Nephron progenitor cell (in vitro differentiated cells): ENCODE measurements around the gene SVOPL.
A peak's percentile ranks its signal among the peaks of the same experiment; 100 is the strongest.
"Not testable (repeated sequence)": the region's sequence is repeated elsewhere in the genome, so short reads cannot be mapped to it uniquely, and the experiment has no call there.

Experiments used
- DNase-seq: peaks from one replicate; pipeline ENCODE4 v3.0.0; 2021
- H3K27ac Mint-ChIP-seq: 2 replicates; pipeline ENCODE4 v1.8.0; 2021; ENCODE audit warnings: mild to moderate bottlenecking, moderate library complexity, mixed read lengths
- H3K27me3 Mint-ChIP-seq: 2 replicates; pipeline ENCODE4 v1.8.0; 2021; ENCODE audit warnings: mild to moderate bottlenecking, low read depth, mixed read lengths; ENCODE audit not compliant: poor library complexity
- H3K36me3 Mint-ChIP-seq: 2 replicates; pipeline ENCODE4 v1.8.0; 2021; ENCODE audit warnings: low read depth, mixed read lengths
- H3K4me1 Mint-ChIP-seq: 2 replicates; pipeline ENCODE4 v1.8.0; 2021; ENCODE audit warnings: mixed read lengths
- H3K4me3 Mint-ChIP-seq: 2 replicates; pipeline ENCODE4 v1.8.0; 2021; ENCODE audit warnings: mild to moderate bottlenecking, moderate library complexity, mixed read lengths
- H3K9me3 Mint-ChIP-seq: 2 replicates; pipeline ENCODE4 v1.8.0; 2021; ENCODE audit warnings: mild to moderate bottlenecking, moderate library complexity, mixed read lengths
- CTCF ChIP-seq: fragments of 200-600 bp; sonication (generic); IDR thresholded peaks from 2 replicates; pipeline ENCODE4 v1.5.0; 2021; ENCODE audit warnings: antibody characterized with exemption

The SVOPL gene

GRCh38 chr7:138741453-138741735 lies 40.2 kb upstream of the SVOPL start:
- Mint-ChIP-seq H3K27me3 (peaks cover 6% of the 10 kb centered on the region), H3K4me1 (peaks cover 11% of the 10 kb centered on the region), H3K9me3 (peaks cover 3% of the 10 kb centered on the region), H3K36me3 (no peaks in the 10 kb centered on the region), H3K4me3 (no peak overlapping the region), H3K27ac (no peak overlapping the region)
- no peak for DNase-seq
- TF ChIP-seq CTCF, result no peak

GRCh38 chr7:138739859-138740258 lies 38.7 kb upstream of the SVOPL start:
- no peaks in the 10 kb centered on the region for H3K36me3 Mint-ChIP-seq

GRCh38 chr7:138738551-138739335 lies 37.6 kb upstream of the SVOPL start:
- peaks cover 11% of the 10 kb centered on the region for H3K4me1 Mint-ChIP-seq
- H3K27ac Mint-ChIP-seq, result no peak overlapping the region
- H3K36me3 Mint-ChIP-seq, result no peaks in the 10 kb centered on the region
- DNase-seq, result peak; percentile 86
- peaks cover 3% of the 10 kb centered on the region for H3K9me3 Mint-ChIP-seq
- peak; percentile 94 for TF ChIP-seq CTCF
- no peak overlapping the region for H3K4me3 Mint-ChIP-seq
- H3K27me3 Mint-ChIP-seq, result peaks cover 7% of the 10 kb centered on the region

More at GRCh38 chr7:138739859-138740258, 38.7 kb upstream of the SVOPL start:
- no peak for DNase-seq
- Mint-ChIP-seq H3K4me1 (peaks cover 11% of the 10 kb centered on the region), H3K9me3 (peaks cover 3% of the 10 kb centered on the region), H3K27ac (no peak overlapping the region), H3K4me3 (no peak overlapping the region), H3K27me3 (peaks cover 6% of the 10 kb centered on the region)
- TF ChIP-seq CTCF, result no peak

- Mint-ChIP-seq H3K27me3 (peaks cover 7% of the 10 kb centered on the region), H3K4me1 (peaks cover 11% of the 10 kb centered on the region), H3K36me3 (no peaks in the 10 kb centered on the region), H3K4me3 (no peak overlapping the region), H3K9me3 (peaks cover 3% of the 10 kb centered on the region), H3K27ac (no peak overlapping the region)
- TF ChIP-seq CTCF, result no peak
- no peak for DNase-seq
Measured at GRCh38 chr7:138738114-138738513, 37.0 kb upstream of the SVOPL start.

GRCh38 chr7:138735399-138735798 lies 34.2 kb upstream of the SVOPL start:
- Mint-ChIP-seq H3K27ac (no peak overlapping the region), H3K4me1 (peaks cover 11% of the 10 kb centered on the region), H3K36me3 (no peaks in the 10 kb centered on the region), H3K9me3 (peaks cover 3% of the 10 kb centered on the region), H3K27me3 (peaks cover 4% of the 10 kb centered on the region), H3K4me3 (no peak overlapping the region)
- TF ChIP-seq CTCF, result no peak
- no peak for DNase-seq

- DNase-seq, H3K27ac Mint-ChIP-seq, H3K9me3 Mint-ChIP-seq, H3K4me3 Mint-ChIP-seq, H3K36me3 Mint-ChIP-seq: not testable (repeated sequence)
- Mint-ChIP-seq H3K27me3 (peaks cover 13% of the 10 kb centered on the region), H3K4me1 (peaks cover 14% of the 10 kb centered on the region)
Measured at GRCh38 chr7:138731733-138732132, 30.6 kb upstream of the SVOPL start.
